ENCODE measurements around the gene RNF34.

The RNF34 gene

DNA sequence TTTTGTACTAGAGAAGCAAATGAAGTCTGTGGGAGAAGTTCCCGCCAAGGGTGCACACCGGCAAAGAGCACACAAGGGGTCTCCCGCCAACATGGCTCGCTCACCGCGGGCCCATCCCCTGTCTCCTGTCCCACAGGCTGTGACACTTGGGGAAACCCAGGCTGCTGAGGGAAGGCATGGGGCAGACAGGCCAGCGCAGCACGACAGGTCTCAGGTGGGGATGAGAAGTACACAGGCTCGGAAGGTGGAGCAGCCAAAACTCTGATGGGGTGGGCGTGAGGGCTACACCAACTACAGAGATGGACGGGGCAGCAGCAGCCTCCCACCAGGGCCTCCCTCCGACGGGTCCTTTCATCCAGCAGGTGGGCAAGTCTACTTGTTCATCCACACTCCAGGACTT lies 64.4 kb downstream of the RNF34 start:
- Histone ChIP-seq H3K9me2 (replicated peaks; ENCODE audit: low read depth, low read length) (no peaks in the 10 kb centered on the region), H3K27me3 (ENCODE audit: insufficient read depth, low read length, poor library complexity, severe bottlenecking) (no peaks in the 10 kb centered on the region), H3K4me2 (ENCODE audit: low read depth, low read length, poor library complexity, severe bottlenecking) (peak overlapping the region; percentile 96), H2AFZ (ENCODE audit: low read length) (no peak overlapping the region), H3K79me2 (ENCODE audit: insufficient read depth, low read length) (peaks cover 79% of the 10 kb centered on the region), H3K4me1 (ENCODE audit: insufficient read depth, low read length, poor library complexity, severe bottlenecking) (peaks cover 24% of the 10 kb centered on the region), H3K4me3 (ENCODE audit: low read length, poor library complexity, severe bottlenecking) (no peak overlapping the region), H3K9ac (ENCODE audit: low read depth, low read length, poor library complexity, severe bottlenecking) (no peak overlapping the region), H3K36me3 (ENCODE audit: insufficient read depth, low read length) (peaks cover 5% of the 10 kb centered on the region; the same call in 1 of the 2 replicates), H3F3A (ENCODE audit: low read depth) (peaks cover 7% of the 10 kb centered on the region; the same call in 1 of the 2 replicates), H4K20me1 (ENCODE audit: insufficient read depth, low read length, poor library complexity, severe bottlenecking) (peaks cover 44% of the 10 kb centered on the region), H3K9me3 (ENCODE audit: insufficient read depth, low read depth, low read length) (no peaks in the 10 kb centered on the region)
- TF ChIP-seq EZH2phosphoT487 (IDR thresholded peaks at IDR 0.05; ENCODE audit: borderline replicate concordance) = no peak
- TF ChIP-seq, protein P1, sequence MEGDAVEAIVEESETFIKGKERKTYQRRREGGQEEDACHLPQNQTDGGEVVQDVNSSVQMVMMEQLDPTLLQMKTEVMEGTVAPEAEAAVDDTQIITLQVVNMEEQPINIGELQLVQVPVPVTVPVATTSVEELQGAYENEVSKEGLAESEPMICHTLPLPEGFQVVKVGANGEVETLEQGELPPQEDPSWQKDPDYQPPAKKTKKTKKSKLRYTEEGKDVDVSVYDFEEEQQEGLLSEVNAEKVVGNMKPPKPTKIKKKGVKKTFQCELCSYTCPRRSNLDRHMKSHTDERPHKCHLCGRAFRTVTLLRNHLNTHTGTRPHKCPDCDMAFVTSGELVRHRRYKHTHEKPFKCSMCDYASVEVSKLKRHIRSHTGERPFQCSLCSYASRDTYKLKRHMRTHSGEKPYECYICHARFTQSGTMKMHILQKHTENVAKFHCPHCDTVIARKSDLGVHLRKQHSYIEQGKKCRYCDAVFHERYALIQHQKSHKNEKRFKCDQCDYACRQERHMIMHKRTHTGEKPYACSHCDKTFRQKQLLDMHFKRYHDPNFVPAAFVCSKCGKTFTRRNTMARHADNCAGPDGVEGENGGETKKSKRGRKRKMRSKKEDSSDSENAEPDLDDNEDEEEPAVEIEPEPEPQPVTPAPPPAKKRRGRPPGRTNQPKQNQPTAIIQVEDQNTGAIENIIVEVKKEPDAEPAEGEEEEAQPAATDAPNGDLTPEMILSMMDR (conservative IDR thresholded peaks at IDR 0.05; ENCODE audit: low read length) = no peak

DNA sequence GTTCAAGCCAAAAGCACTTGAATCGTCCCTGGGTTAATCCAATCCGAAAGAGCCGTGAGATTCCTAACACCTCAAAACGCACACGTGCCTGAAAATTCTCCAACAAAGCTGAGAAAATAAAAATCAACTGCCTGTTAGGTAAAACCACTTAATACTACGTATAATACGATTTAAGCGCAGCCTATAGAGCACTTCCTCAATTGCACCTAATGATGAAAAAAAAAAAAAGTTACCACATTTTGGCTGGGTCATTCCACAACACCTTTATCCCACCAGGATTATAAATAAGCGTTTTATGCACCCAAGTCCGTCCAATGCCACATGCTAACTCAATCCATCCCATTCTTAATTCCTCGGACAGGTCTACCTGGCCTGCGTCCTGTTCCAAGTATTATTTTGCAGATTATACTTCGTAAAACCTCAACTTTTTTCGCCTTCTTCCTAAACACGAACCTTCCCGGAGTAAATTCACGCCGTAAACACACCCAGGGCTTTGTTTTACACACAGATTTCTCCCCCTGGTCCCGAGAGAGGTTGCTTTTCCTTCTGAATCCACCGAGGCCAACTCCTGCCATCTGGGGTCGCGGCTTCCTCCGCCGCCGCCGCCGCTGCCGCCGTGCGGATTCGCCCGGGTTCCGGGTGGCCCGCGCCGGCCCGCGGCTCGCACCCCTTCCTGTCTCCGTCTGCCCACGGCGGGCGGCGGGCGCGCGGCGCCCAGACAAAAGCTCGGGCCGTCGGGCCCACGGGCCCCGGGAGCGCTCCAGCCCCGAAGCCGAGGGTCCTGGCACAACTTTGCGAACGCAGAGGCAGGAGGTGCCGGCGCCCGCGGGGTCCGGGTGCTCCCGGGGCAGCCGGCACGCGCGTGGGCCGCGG lies 66.2 kb downstream of the RNF34 start:
- H3F3A ChIP-seq (ENCODE audit: low read depth) = peaks cover 11% of the 10 kb centered on the region; the same call in 1 of the 2 replicates
- H3K4me2 ChIP-seq (ENCODE audit: low read depth, low read length, poor library complexity, severe bottlenecking) = peak overlapping the region; percentile 96
- H3K9ac ChIP-seq (ENCODE audit: low read depth, low read length, poor library complexity, severe bottlenecking) = peak overlapping the region; percentile 74
- no peaks in the 10 kb centered on the region for H3K27me3 ChIP-seq (ENCODE audit: insufficient read depth, low read length, poor library complexity, severe bottlenecking)
- peaks cover 60% of the 10 kb centered on the region for H3K79me2 ChIP-seq (ENCODE audit: insufficient read depth, low read length)
- peaks cover 5% of the 10 kb centered on the region; the same call in 1 of the 2 replicates for H3K36me3 ChIP-seq (ENCODE audit: insufficient read depth, low read length)
- no peaks in the 10 kb centered on the region for H3K9me3 ChIP-seq (ENCODE audit: insufficient read depth, low read depth, low read length)
- 0 out of 2 replicates have a peak overlapping the region, but pooled peaks have one; percentile 25 for H2AFZ ChIP-seq (ENCODE audit: low read length)
- H3K4me1 ChIP-seq (ENCODE audit: insufficient read depth, low read length, poor library complexity, severe bottlenecking) = peaks cover 24% of the 10 kb centered on the region
- peak overlapping the region; percentile 84 for H3K4me3 ChIP-seq (ENCODE audit: low read length, poor library complexity, severe bottlenecking)
- TF ChIP-seq, protein P1 (conservative IDR thresholded peaks at IDR 0.05; ENCODE audit: low read length) = no peak
- TF ChIP-seq EZH2phosphoT487 (IDR thresholded peaks at IDR 0.05; ENCODE audit: borderline replicate concordance) = no peak
- no peaks in the 10 kb centered on the region for H3K9me2 ChIP-seq (replicated peaks; ENCODE audit: low read depth, low read length)
- peaks cover 40% of the 10 kb centered on the region for H4K20me1 ChIP-seq (ENCODE audit: insufficient read depth, low read length, poor library complexity, severe bottlenecking)

DNA sequence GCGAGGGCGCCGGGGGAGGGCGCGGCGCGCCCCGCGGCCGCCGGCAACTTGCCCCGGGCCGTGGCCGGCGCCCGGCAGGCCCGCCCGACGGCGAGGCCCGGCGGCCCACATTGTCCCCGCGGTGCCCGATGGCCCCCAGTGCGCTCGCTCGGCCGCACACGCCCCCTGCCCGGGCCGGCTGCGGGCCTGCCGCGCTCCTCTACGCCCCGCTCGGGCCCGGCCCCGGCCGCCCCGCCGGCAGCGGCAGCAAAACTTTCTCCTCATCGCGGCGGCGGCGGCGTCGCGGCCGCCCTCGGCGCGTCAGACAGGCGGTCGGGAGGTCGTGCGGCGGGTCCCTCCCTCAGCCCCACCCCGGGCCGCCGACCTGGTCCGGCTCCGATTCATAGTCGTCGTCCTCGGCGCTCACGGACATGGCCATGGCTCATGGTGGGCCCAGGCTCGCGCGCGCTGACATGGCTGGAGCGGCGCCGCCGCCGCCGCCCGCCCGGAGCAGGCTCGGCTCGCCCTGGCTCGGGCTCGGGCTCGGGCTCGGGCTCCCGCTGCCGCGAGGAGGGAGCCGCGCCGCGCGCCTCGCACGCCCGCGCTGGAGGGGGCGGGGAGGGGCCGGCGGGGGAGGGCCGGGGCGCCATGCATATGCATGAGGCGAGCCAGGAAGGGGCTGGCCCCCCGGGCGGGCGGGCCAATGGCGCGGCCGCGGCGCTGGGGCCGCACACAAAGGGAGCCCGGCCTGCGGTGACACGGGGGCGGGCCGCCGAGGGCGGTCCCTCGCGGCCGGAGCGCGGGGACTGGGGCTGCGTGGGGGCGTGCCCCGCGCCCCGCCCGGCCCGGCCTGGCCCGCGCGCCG lies 67.1 kb downstream of the RNF34 start:
- Histone ChIP-seq H3K79me2 (ENCODE audit: insufficient read depth, low read length) (peaks cover 52% of the 10 kb centered on the region), H3K4me3 (ENCODE audit: low read length, poor library complexity, severe bottlenecking) (peak overlapping the region; percentile 84), H3K4me2 (ENCODE audit: low read depth, low read length, poor library complexity, severe bottlenecking) (peak overlapping the region; percentile 82), H3K9me2 (replicated peaks; ENCODE audit: low read depth, low read length) (no peaks in the 10 kb centered on the region), H4K20me1 (ENCODE audit: insufficient read depth, low read length, poor library complexity, severe bottlenecking) (peaks cover 31% of the 10 kb centered on the region), H3K4me1 (ENCODE audit: insufficient read depth, low read length, poor library complexity, severe bottlenecking) (peaks cover 20% of the 10 kb centered on the region), H3K9ac (ENCODE audit: low read depth, low read length, poor library complexity, severe bottlenecking) (peak overlapping the region; percentile 70), H3K9me3 (ENCODE audit: insufficient read depth, low read depth, low read length) (no peaks in the 10 kb centered on the region), H3F3A (ENCODE audit: low read depth) (peaks cover 11% of the 10 kb centered on the region; the same call in 1 of the 2 replicates), H3K36me3 (ENCODE audit: insufficient read depth, low read length) (peaks cover 5% of the 10 kb centered on the region; the same call in 1 of the 2 replicates), H2AFZ (ENCODE audit: low read length) (peak overlapping the region; percentile 60; the same call in 1 of the 2 replicates), H3K27me3 (ENCODE audit: insufficient read depth, low read length, poor library complexity, severe bottlenecking) (no peaks in the 10 kb centered on the region)
- TF ChIP-seq, protein P1 (conservative IDR thresholded peaks at IDR 0.05; ENCODE audit: low read length) = no peak
- no peak for TF ChIP-seq EZH2phosphoT487 (IDR thresholded peaks at IDR 0.05; ENCODE audit: borderline replicate concordance)
